GM12864 (cell line): ENCODE data around the gene ANKUB1.

ENCODE experiments used
- DNase-seq: peaks from one replicate; pipeline ENCODE4 v3.0.0-alpha.2; 2011; ENCODE audit warnings: low read depth
- H3K4me3 ChIP-seq: 2 replicates; pipeline ENCODE4 v1.5.1; 2011; ENCODE audit warnings: mild to moderate bottlenecking, low read depth, low read length, control low read depth
- TF ChIP-seq, protein P1 (sequence below): IDR thresholded peaks from 2 replicates; pipeline ENCODE4 v1.5.1; 2011; ENCODE audit warnings: low read depth, mild to moderate bottlenecking, moderate library complexity, low read length, control low read depth, inconsistent platforms; ENCODE audit errors: missing control alignments

Gene ANKUB1

DNA sequence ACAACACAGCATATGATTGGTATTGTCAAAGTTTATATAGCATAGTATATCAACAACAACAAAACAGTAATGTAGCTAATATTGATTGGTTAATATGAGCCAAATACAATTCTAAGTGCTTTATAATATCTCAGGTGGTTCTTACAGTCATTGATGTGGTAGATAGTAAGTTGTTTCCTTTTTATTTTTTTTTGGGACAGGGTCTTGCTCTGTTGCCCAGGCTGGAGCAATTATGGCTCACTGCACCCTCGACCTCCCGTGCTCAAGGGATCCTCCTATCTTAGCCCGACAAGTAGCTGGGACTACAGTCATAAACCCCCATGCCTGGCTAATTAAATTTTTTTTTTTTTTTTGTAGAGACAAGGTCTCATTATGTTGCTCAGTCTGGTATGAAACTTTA, 23.4 kb upstream of the ANKUB1 start:
- no peak overlapping the region for H3K4me3 ChIP-seq
- TF ChIP-seq, protein P1, sequence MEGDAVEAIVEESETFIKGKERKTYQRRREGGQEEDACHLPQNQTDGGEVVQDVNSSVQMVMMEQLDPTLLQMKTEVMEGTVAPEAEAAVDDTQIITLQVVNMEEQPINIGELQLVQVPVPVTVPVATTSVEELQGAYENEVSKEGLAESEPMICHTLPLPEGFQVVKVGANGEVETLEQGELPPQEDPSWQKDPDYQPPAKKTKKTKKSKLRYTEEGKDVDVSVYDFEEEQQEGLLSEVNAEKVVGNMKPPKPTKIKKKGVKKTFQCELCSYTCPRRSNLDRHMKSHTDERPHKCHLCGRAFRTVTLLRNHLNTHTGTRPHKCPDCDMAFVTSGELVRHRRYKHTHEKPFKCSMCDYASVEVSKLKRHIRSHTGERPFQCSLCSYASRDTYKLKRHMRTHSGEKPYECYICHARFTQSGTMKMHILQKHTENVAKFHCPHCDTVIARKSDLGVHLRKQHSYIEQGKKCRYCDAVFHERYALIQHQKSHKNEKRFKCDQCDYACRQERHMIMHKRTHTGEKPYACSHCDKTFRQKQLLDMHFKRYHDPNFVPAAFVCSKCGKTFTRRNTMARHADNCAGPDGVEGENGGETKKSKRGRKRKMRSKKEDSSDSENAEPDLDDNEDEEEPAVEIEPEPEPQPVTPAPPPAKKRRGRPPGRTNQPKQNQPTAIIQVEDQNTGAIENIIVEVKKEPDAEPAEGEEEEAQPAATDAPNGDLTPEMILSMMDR: no peak
- no peak for DNase-seq

DNA sequence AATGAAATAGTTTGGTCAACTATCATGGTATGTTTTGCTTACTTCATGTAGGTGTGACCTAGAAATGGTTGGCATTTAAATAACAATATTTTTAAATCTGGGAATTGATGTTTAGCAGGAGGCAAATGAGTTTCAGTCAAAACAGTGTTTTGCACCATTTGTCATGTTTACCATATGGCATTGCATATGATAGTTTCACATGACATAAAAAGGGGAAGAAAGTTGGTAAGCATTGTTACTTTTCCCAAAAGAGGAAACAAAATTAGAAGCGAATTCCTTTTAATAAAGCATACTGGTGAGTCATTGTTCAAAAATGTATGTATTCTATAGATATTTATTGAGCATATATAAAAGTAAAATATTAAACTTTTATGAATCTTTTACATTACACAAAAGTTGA, 23.0 kb upstream of the ANKUB1 start:
- H3K4me3 ChIP-seq: no peak overlapping the region
- TF ChIP-seq, protein P1: no peak
- no peak for DNase-seq

DNA sequence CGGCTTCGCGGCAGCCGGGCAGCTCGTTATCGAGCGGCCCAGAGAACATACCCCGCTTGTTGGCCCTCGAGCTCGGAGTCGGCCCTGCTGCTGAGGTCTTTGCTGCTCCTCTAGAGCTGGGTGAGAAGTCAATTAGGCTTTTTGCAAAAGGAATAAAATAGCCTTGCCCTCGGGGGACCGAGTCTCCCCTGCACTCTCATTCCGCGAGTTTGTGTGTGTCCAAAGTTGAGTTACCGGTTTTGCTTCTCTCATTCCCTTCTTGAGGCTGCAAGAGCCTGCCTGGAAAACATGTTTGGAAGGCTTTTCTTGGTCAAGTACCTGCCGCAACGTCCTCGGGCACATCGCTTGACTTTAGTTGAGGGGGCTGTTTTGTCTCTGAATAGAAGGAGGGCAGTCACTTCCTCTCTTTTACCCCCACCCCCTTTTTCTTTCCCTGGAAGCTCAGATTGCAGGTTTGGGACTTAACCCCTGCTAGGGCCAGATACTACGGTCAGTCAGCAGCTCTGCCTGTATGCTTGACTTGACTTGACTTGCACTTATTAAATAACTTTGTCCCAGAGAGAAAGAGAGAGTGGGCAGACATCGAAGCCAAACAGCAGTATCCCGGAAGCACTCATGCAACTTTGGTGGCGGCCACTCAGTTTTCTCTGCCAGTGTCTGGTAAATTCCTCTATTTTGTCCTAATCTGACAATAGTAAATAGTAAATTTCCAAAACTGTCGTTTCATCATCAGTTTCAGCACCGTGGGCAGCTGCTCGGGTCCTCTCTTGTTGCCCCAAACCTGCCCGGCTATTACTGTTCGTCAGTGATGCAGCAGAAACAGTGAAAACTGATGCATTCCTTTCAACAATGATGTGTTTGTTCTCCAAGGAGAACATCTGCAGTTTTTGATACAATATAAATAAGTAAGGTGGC, 21.3 kb upstream of the ANKUB1 start:
- peak overlapping the region; percentile 78 for H3K4me3 ChIP-seq
- TF ChIP-seq, protein P1: no peak
- DNase-seq: no peak

DNA sequence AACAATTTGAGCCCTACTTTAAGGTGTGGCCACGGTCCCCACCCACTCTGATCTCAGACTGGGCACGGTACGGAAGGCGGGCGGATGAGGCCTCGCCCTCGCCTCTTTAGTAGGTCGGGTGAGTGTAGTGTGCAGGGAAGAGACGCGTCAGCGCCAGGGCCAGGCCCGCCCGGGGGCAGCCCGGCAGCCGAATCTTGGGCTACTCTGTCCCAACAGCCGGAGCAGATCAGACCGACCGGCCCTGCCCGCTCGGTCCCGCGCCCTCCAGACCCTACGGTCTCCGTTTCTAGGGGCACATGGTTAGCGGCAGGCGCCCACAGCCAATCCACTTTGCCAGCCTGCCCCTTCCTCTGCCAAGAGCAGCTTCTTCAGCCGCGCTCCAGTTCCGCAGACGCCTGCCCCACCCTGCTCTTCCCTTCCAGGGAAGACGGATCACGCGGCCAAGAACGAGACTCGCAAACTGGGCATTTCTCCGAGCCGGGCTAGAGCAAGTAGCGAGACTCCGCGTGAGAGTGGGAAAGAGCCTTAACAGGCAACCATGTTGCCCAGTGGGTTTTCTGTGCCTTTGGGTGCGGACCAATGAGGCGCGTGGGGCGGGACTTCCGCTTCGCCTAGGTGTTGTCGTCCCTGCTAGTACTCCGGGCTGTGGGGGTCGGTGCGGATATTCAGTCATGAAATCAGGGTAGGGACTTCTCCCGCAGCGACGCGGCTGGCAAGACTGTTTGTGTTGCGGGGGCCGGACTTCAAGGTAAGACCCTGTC, 20.4 kb upstream of the ANKUB1 start, which contains the start of gene RNF13:
TSS of gene RNF13 (plus strand) at position 610 of the 761 bp plus-strand sequence. CDS start 32,812 bp downstream, outside the sequence.
- H3K4me3 ChIP-seq: peak within 1 kb of the TSS; percentile 78
- TF ChIP-seq, protein P1: no peak
- DNase-seq: peak; percentile 81

DNA sequence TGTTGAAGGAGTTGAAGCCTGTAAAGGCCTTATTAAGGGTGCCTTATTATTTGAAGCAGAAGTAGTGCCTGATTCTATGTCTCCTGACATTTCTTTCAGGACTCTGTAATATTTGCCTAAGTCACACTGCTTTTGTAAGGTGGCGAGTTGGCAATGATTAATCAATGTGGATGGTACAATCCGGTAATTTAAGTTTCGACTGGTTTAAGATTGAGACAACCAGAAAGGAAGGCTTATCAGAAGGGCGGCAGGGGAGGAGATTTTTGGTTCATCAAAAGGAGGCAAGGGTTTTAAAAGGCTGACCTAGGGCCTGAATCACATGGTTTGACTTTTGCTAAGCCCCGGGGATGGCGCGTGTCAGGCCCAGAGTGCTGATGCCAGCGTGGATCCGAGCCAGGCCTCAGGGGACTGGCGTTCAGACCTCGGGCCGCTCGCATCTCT, 19.8 kb upstream of the ANKUB1 start:
- no peak for DNase-seq
- TF ChIP-seq, protein P1: no peak
- H3K4me3 ChIP-seq: peak overlapping the region; percentile 78

DNA sequence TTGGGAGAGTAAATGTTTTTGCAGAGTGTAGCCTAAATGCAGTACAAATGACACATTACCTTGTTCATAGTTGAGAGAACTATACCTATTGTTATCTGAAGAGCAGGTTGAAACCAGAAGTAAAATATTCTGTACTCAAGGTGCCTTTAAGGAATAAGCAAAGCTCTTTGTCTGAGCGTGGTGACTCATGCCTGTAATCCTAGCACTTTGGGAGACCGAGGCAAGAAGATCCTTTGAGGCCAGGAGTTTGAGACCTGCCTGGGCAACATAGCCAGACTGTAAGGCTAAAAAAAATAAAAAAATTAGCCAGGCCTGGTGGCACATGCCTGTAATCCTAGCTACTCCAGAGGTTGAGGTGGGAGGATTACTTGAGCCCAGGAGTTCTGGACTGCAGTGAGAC, 18.5 kb upstream of the ANKUB1 start:
- H3K4me3 ChIP-seq: no peak overlapping the region
- no peak for DNase-seq
- TF ChIP-seq, protein P1: no peak
